Neuronal stem cell (in vitro differentiated cells): ENCODE measurements around the gene CRLF1.

Source experiments
- DNase-seq: peaks from one replicate; pipeline ENCODE4 v3.0.0-alpha.2; 2013; ENCODE audit warnings: low spot score
- H2AFZ ChIP-seq: one replicate; pipeline ENCODE4 v1.6.1; 2013; ENCODE audit warnings: mild to moderate bottlenecking, low read length, inconsistent platforms
- H2AK5ac ChIP-seq: 2 replicates; pipeline ENCODE4 v1.6.1; 2013; ENCODE audit warnings: low read depth, mild to moderate bottlenecking, inconsistent platforms, low read length, moderate library complexity, mixed read lengths
- H2BK120ac ChIP-seq: 2 replicates; pipeline ENCODE4 v1.6.1; 2013; ENCODE audit warnings: low read depth, mild to moderate bottlenecking, inconsistent platforms, low read length, moderate library complexity, mixed read lengths
- H2BK12ac ChIP-seq: one replicate; pipeline ENCODE4 v1.6.1; 2013; ENCODE audit warnings: low read length, inconsistent platforms
- H2BK15ac ChIP-seq: 2 replicates; pipeline ENCODE4 v1.6.1; 2013; ENCODE audit warnings: mild to moderate bottlenecking, low read length, inconsistent platforms, mixed read lengths
- H2BK5ac ChIP-seq: one replicate; pipeline ENCODE4 v1.6.1; 2013; ENCODE audit warnings: inconsistent platforms, mild to moderate bottlenecking, low read length, moderate library complexity
- H3K14ac ChIP-seq: one replicate; pipeline ENCODE4 v1.6.1; 2013; ENCODE audit warnings: low read length, inconsistent platforms
- H3K18ac ChIP-seq: 2 replicates; pipeline ENCODE4 v1.6.1; 2013; ENCODE audit warnings: low read length, inconsistent platforms
- H3K23ac ChIP-seq: 2 replicates; pipeline ENCODE4 v1.6.1; 2013; ENCODE audit warnings: low read depth, mild to moderate bottlenecking, mixed read lengths, low read length, inconsistent platforms; ENCODE audit not compliant: poor library complexity
- H3K27ac ChIP-seq: replicated peaks from 3 replicates; pipeline ENCODE4 v1.5.1; 2013; ENCODE audit warnings: low read length, inconsistent platforms
- H3K27me3 ChIP-seq, 3 experiments: 2 replicates each; pipeline ENCODE4 v1.6.1; 2013; ENCODE audit warnings: low read length in 3 of 3, mild to moderate bottlenecking in 2 of 3, inconsistent platforms in 1 of 3, low read depth in 1 of 3, mixed read lengths in 1 of 3, moderate library complexity in 1 of 3; ENCODE audit not compliant: control insufficient read depth in 3 of 3, insufficient read depth in 3 of 3
- H3K36me3 ChIP-seq, 2 donors: replicated peaks in 1 of 2; 2 replicates each; pipeline ENCODE4 v1.6.1; 2013; ENCODE audit warnings: low read length in 2 of 2; ENCODE audit not compliant: control insufficient read depth in 2 of 2, insufficient read depth in 2 of 2
- H3K4ac ChIP-seq: 2 replicates; pipeline ENCODE4 v1.6.1; 2013; ENCODE audit warnings: inconsistent platforms, mild to moderate bottlenecking, low read length, moderate library complexity
- H3K4me1 ChIP-seq, 2 donors: 1 replicate in 1 of 2; 2 replicates in 1 of 2; pipeline ENCODE4 v1.6.1; 2013; ENCODE audit warnings: low read length in 2 of 2, low read depth in 1 of 2; ENCODE audit not compliant: control insufficient read depth in 2 of 2, insufficient read depth in 1 of 2
- H3K4me2 ChIP-seq: one replicate; pipeline ENCODE4 v1.6.1; 2013; ENCODE audit warnings: mild to moderate bottlenecking, low read length, inconsistent platforms; ENCODE audit not compliant: insufficient read depth, poor library complexity, severe bottlenecking
- H3K4me3 ChIP-seq, 2 donors: 2 replicates each; pipeline ENCODE4 v1.5.1; 2013; ENCODE audit warnings: low read length in 2 of 2, mild to moderate bottlenecking in 2 of 2, inconsistent platforms in 1 of 2, moderate library complexity in 1 of 2
- H3K79me1 ChIP-seq: one replicate; pipeline ENCODE4 v1.6.1; 2013; ENCODE audit warnings: low read depth, mild to moderate bottlenecking, inconsistent platforms, low read length, moderate library complexity
- H3K9ac ChIP-seq: one replicate; pipeline ENCODE4 v1.6.1; 2013; ENCODE audit warnings: mild to moderate bottlenecking, low read depth, low read length, inconsistent platforms; ENCODE audit not compliant: poor library complexity
- H3K9me3 ChIP-seq, 2 donors: replicated peaks in 1 of 2; 2 replicates each; pipeline versions ENCODE3 to v1.6.1; 2013; ENCODE audit warnings: low read length in 2 of 2, mild to moderate bottlenecking in 2 of 2, inconsistent platforms in 1 of 2, low read depth in 1 of 2, mixed read lengths in 1 of 2, moderate library complexity in 1 of 2; ENCODE audit not compliant: control insufficient read depth in 2 of 2, insufficient read depth in 1 of 2
- H4K8ac ChIP-seq: one replicate; pipeline ENCODE4 v1.6.1; 2013; ENCODE audit warnings: low read depth, mild to moderate bottlenecking, inconsistent platforms, low read length, moderate library complexity
- H4K91ac ChIP-seq: one replicate; pipeline ENCODE4 v1.6.1; 2013; ENCODE audit warnings: low read length, low read depth, mild to moderate bottlenecking, inconsistent platforms; ENCODE audit not compliant: poor library complexity
- WGBS, 2 donors: extraction: QIAGEN DNeasy Blood & Tissue Kit; methylation state at CpG; one replicate each; pipeline ENCODE4 v1.1.7; 2013; ENCODE audit warnings: missing lambda C conversion rate in 2 of 2, mixed read lengths in 1 of 2; ENCODE audit not compliant: insufficient read length in 2 of 2, insufficient replicate concordance in 1 of 2; ENCODE audit errors: extremely low coverage in 2 of 2; 5-methylcytosine and 5-hydroxymethylcytosine counted together

CRLF1 gene

GRCh38 chr19:18639706-18640243 lies 33.2 kb upstream of the CRLF1 start:
- no peak overlapping the region for H2AFZ ChIP-seq
- no peak overlapping the region for H3K4me3 ChIP-seq
- peaks cover 0 to 4% of the 10 kb centered on the region in 2 donors for H3K9me3 ChIP-seq
- H3K4me2 ChIP-seq, result no peak overlapping the region
- no peak overlapping the region for H2BK120ac ChIP-seq
- no peak overlapping the region for H3K23ac ChIP-seq
- no peak overlapping the region for H3K18ac ChIP-seq
- peaks cover 9 to 20% of the 10 kb centered on the region in 2 donors for H3K4me1 ChIP-seq
- H2BK15ac ChIP-seq, result no peak overlapping the region
- H3K14ac ChIP-seq, result no peak overlapping the region
- no peak overlapping the region for H4K8ac ChIP-seq
- no peak overlapping the region for H2BK5ac ChIP-seq
- H3K36me3 ChIP-seq, result peaks cover 0 to 8% of the 10 kb centered on the region in 2 donors
- DNase-seq, result no peak
- no peak overlapping the region for H2BK12ac ChIP-seq
- H3K27ac ChIP-seq, result no peak overlapping the region
- no peak overlapping the region for H2AK5ac ChIP-seq
- peaks cover 9% of the 10 kb centered on the region for H3K79me1 ChIP-seq
- no peak overlapping the region for H4K91ac ChIP-seq
- H3K9ac ChIP-seq, result no peak overlapping the region
- no peaks in the 10 kb centered on the region for H3K27me3 ChIP-seq
- no peak overlapping the region for H3K4ac ChIP-seq
- WGBS, 2 donors, result no CpG with 5 or more reads among the region's 8 CpGs

GRCh38 chr19:18637673-18638630 lies 31.4 kb upstream of the CRLF1 start:
- Histone ChIP-seq H3K27ac (no peak overlapping the region), H2BK12ac (no peak overlapping the region), H3K18ac (no peak overlapping the region), H2BK15ac (peak overlapping the region; percentile 85), H4K91ac (no peak overlapping the region), H3K4me3 (peak overlapping the region in 1 of 2 donors; percentile 96), H3K9ac (peak overlapping the region; percentile 7), H3K23ac (no peak overlapping the region), H4K8ac (no peak overlapping the region), H2AK5ac (peak overlapping the region; percentile 95), H3K36me3 (peaks cover 0 to 8% of the 10 kb centered on the region in 2 donors), H3K27me3 (peaks cover 0 to 9% (median 0%) of the 10 kb centered on the region in 3 experiments), H3K4me1 (peaks cover 7 to 22% of the 10 kb centered on the region in 2 donors), H3K14ac (no peak overlapping the region), H3K79me1 (peaks cover 9% of the 10 kb centered on the region), H3K4ac (no peak overlapping the region), H2AFZ (no peak overlapping the region), H2BK5ac (peak overlapping the region; percentile 87), H3K9me3 (no peaks in the 10 kb centered on the region), H3K4me2 (peak overlapping the region; percentile 99), H2BK120ac (peak overlapping the region; percentile 47)
- WGBS, 2 donors, result no CpG with 5 or more reads among the region's 3 CpGs
- DNase-seq, result no peak

GRCh38 chr19:18636969-18637629 lies 30.5 kb upstream of the CRLF1 start, which contains the start of gene KLHL26:
Gene KLHL26 (plus strand): TSS chr19:18637028. CDS start chr19:18637055, 27 bp downstream.
- Histone ChIP-seq H2AK5ac (peak within 1 kb of the TSS; percentile 95), H3K27me3 (peaks cover 0 to 9% (median 0%) of the 10 kb centered on the region in 3 experiments), H2BK5ac (peak within 1 kb of the TSS; percentile 87), H2BK12ac (peak within 1 kb of the TSS; percentile 73), H3K79me1 (peaks cover 9% of the 10 kb centered on the region), H3K4me3 (peak within 1 kb of the TSS; percentile 87 to 96), H3K18ac (peak within 1 kb of the TSS; percentile 99), H3K23ac (peak within 1 kb of the TSS; percentile 80), H3K9me3 (no peaks in the 10 kb centered on the region), H3K36me3 (peaks cover 0 to 8% of the 10 kb centered on the region in 2 donors), H3K4me1 (peaks cover 7 to 22% of the 10 kb centered on the region in 2 donors), H4K91ac (no peak within 1 kb of the TSS), H2BK15ac (peak within 1 kb of the TSS; percentile 85), H3K9ac (peak within 1 kb of the TSS; percentile 90), H3K4me2 (peak within 1 kb of the TSS; percentile 99), H2AFZ (peak within 1 kb of the TSS; percentile 87), H3K4ac (peak within 1 kb of the TSS; percentile 89), H3K27ac (peak within 1 kb of the TSS; percentile 58), H3K14ac (peak within 1 kb of the TSS; percentile 94), H2BK120ac (peak within 1 kb of the TSS; percentile 47), H4K8ac (peak within 1 kb of the TSS; percentile 6)
- DNase-seq, result no peak
- WGBS, 2 donors, result no CpG with 5 or more reads among the region's 47 CpGs
